Measurements from ENCODE around the gene HOXB6. TPM values are rescaled to one million over a fixed set of nuclear protein-coding genes. Genes with fewer than 3 reads are reported as not detected.

HOXB6 gene
- total and polyA plus RNA-seq, 7 experiments from 2014 or later: 0.34 TPM; not detected in 6

- Mint-ChIP-seq H3K9me3 (peaks cover 0 to 3% (median 0%) of the 10 kb centered on the region in 11 donors), H3K27me3 (peaks cover 72 to 83% (median 74%) of the 10 kb centered on the region in 5 donors), H3K36me3 (peaks cover 0 to 1% (median 0%) of the 10 kb centered on the region in 5 donors), H3K27ac (no peak overlapping the region), H3K4me3 (no peak overlapping the region), H3K4me1 (peaks cover 26 to 36% (median 30%) of the 10 kb centered on the region in 7 donors)
- Histone ChIP-seq H3K9me3 (ENCODE audit: control insufficient read depth in 2 of 3, low read length in 3 of 3) (no peaks in the 10 kb centered on the region), H3K27ac (ENCODE audit: low read depth, low read length) (no peak overlapping the region), H3K36me3 (ENCODE audit: control insufficient read depth in 2 of 3, insufficient read depth in 3 of 3, low read length in 3 of 3) (no peaks in the 10 kb centered on the region), H3K4me3 (ENCODE audit: low read length) (no peak overlapping the region), H3K4me1 (ENCODE audit: control insufficient read depth in 2 of 2, insufficient read depth in 2 of 2, low read length in 2 of 2) (peaks cover 15 to 31% of the 10 kb centered on the region in 2 donors), H3K27me3 (ENCODE audit: control insufficient read depth in 2 of 2, insufficient read depth in 2 of 2, low read length in 2 of 2) (peaks cover 0 to 36% of the 10 kb centered on the region in 2 donors)
- CTCF ChIA-PET: interaction anchor here (0.6 to 0.7 kb wide), 2 partner anchors 296 to 905 kb away, joined by 3 to 4 read pairs; no protein-coding TSS in a partner anchor
- POLR2A ChIA-PET: no interaction called here
- no peak for ATAC-seq
- DNase-seq: no peak
- intact Hi-C loops (cut with micrococcal nuclease): no loop called here
Measured at GRCh38 chr17:48608494-48608834, 3.7 kb upstream of the HOXB6 start.

GRCh38 chr17:48606892-48607614, 2.3 kb upstream of the HOXB6 start:
- Mint-ChIP-seq H3K36me3 (peaks cover 0 to 1% (median 0%) of the 10 kb centered on the region in 5 donors), H3K4me3 (no peak overlapping the region), H3K27ac (no peak overlapping the region), H3K4me1 (peaks cover 13 to 32% (median 21%) of the 10 kb centered on the region in 7 donors), H3K27me3 (peaks cover 72 to 84% (median 73%) of the 10 kb centered on the region in 5 donors), H3K9me3 (peaks cover 0 to 3% (median 0%) of the 10 kb centered on the region in 11 donors)
- Histone ChIP-seq H3K36me3 (ENCODE audit: control insufficient read depth in 2 of 3, insufficient read depth in 3 of 3, low read length in 3 of 3) (no peaks in the 10 kb centered on the region), H3K27ac (ENCODE audit: low read depth, low read length) (no peak overlapping the region), H3K4me3 (ENCODE audit: low read length) (no peak overlapping the region), H3K4me1 (ENCODE audit: control insufficient read depth in 2 of 2, insufficient read depth in 2 of 2, low read length in 2 of 2) (peaks cover 8 to 18% of the 10 kb centered on the region in 2 donors), H3K27me3 (ENCODE audit: control insufficient read depth in 2 of 2, insufficient read depth in 2 of 2, low read length in 2 of 2) (peaks cover 1 to 34% of the 10 kb centered on the region in 2 donors), H3K9me3 (ENCODE audit: control insufficient read depth in 2 of 3, low read length in 3 of 3) (no peaks in the 10 kb centered on the region)
- POLR2A ChIA-PET: interaction anchor here (1.0 kb wide), 2 partner anchors 9 to 11 kb away, joined by 3 read pairs; no protein-coding TSS in a partner anchor
- no peak for ATAC-seq
- CTCF ChIA-PET: interaction anchor here (0.6 to 1.8 kb wide), 2 partner anchors 12 to 280 kb away, joined by 3 to 7 read pairs; no protein-coding TSS in a partner anchor
- DNase-seq: no peak
- intact Hi-C loops (cut with micrococcal nuclease): no loop called here

- H3K27ac Mint-ChIP-seq: no peak overlapping the region
- ChIA-PET CTCF (interaction anchor here (1.8 kb wide), 1 partner anchor 12 kb away, joined by 7 read pairs; no protein-coding TSS in a partner anchor), POLR2A (interaction anchor here (0.6 kb wide), 1 partner anchor 310 kb away, joined by 3 read pairs; no protein-coding TSS in a partner anchor)
- H3K4me1 Mint-ChIP-seq: peaks cover 7 to 29% (median 15%) of the 10 kb centered on the region in 7 donors
- peaks cover 9 to 36% of the 10 kb centered on the region in 2 donors for H3K27me3 ChIP-seq (ENCODE audit: control insufficient read depth in 2 of 2, insufficient read depth in 2 of 2, low read length in 2 of 2)
- peaks cover 3 to 12% of the 10 kb centered on the region in 2 donors for H3K4me1 ChIP-seq (ENCODE audit: control insufficient read depth in 2 of 2, insufficient read depth in 2 of 2, low read length in 2 of 2)
- intact Hi-C loops (cut with micrococcal nuclease): no loop called here
- no peaks in the 10 kb centered on the region for H3K9me3 ChIP-seq (ENCODE audit: control insufficient read depth in 2 of 3, low read length in 3 of 3)
- H3K27ac ChIP-seq (ENCODE audit: low read depth, low read length): no peak overlapping the region
- no peak overlapping the region for H3K4me3 ChIP-seq (ENCODE audit: low read length)
- peaks cover 0 to 1% (median 0%) of the 10 kb centered on the region in 11 donors for H3K9me3 Mint-ChIP-seq
- H3K36me3 Mint-ChIP-seq: no peaks in the 10 kb centered on the region
- DNase-seq: no peak
- H3K27me3 Mint-ChIP-seq: peaks cover 74 to 86% (median 75%) of the 10 kb centered on the region in 5 donors
- no peak overlapping the region for H3K4me3 Mint-ChIP-seq
- no peaks in the 10 kb centered on the region for H3K36me3 ChIP-seq (ENCODE audit: control insufficient read depth in 2 of 3, insufficient read depth in 3 of 3, low read length in 3 of 3)
- no peak for ATAC-seq
Measured at GRCh38 chr17:48605991-48606891, 1.5 kb upstream of the HOXB6 start.

- Mint-ChIP-seq H3K36me3 (no peaks in the 10 kb centered on the region), H3K9me3 (peaks cover 0 to 1% (median 0%) of the 10 kb centered on the region in 11 donors), H3K27ac (no peak overlapping the region), H3K4me3 (no peak overlapping the region), H3K4me1 (peaks cover 0 to 25% (median 8%) of the 10 kb centered on the region in 7 donors), H3K27me3 (peaks cover 76 to 86% (median 77%) of the 10 kb centered on the region in 5 donors)
- Histone ChIP-seq H3K27me3 (ENCODE audit: control insufficient read depth in 2 of 2, insufficient read depth in 2 of 2, low read length in 2 of 2) (peaks cover 13 to 33% of the 10 kb centered on the region in 2 donors), H3K36me3 (ENCODE audit: control insufficient read depth in 2 of 3, insufficient read depth in 3 of 3, low read length in 3 of 3) (no peaks in the 10 kb centered on the region), H3K4me1 (ENCODE audit: control insufficient read depth in 2 of 2, insufficient read depth in 2 of 2, low read length in 2 of 2) (peaks cover 0 to 6% of the 10 kb centered on the region in 2 donors), H3K9me3 (ENCODE audit: control insufficient read depth in 2 of 3, low read length in 3 of 3) (no peaks in the 10 kb centered on the region), H3K27ac (ENCODE audit: low read depth, low read length) (no peak overlapping the region), H3K4me3 (ENCODE audit: low read length) (no peak overlapping the region)
- ChIA-PET POLR2A (interaction anchor here (0.6 kb wide), 1 partner anchor 309 kb away, joined by 3 read pairs; no protein-coding TSS in a partner anchor), CTCF (interaction anchor here (0.5 to 1.8 kb wide), 4 partner anchors 12 to 1394 kb away, joined by 3 to 7 read pairs (median 3); no protein-coding TSS in a partner anchor)
- ATAC-seq: no peak
- DNase-seq: no peak
- intact Hi-C loops (cut with micrococcal nuclease): no loop called here
Measured at GRCh38 chr17:48605409-48605919, 678 bp upstream of the HOXB6 start.

- ChIA-PET CTCF (interaction anchor here (0.7 kb wide), 1 partner anchor 845 kb away, joined by 3 read pairs; no protein-coding TSS in a partner anchor), POLR2A (no interaction called here)
- DNase-seq (no peak), ATAC-seq (no peak)
- Histone ChIP-seq H3K27ac (ENCODE audit: low read depth, low read length) (no peak overlapping the region), H3K4me3 (ENCODE audit: low read length) (no peak overlapping the region), H3K27me3 (ENCODE audit: control insufficient read depth in 2 of 2, insufficient read depth in 2 of 2, low read length in 2 of 2) (peaks cover 21 to 31% of the 10 kb centered on the region in 2 donors), H3K36me3 (ENCODE audit: control insufficient read depth in 2 of 3, insufficient read depth in 3 of 3, low read length in 3 of 3) (no peaks in the 10 kb centered on the region), H3K9me3 (ENCODE audit: control insufficient read depth in 2 of 3, low read length in 3 of 3) (no peaks in the 10 kb centered on the region), H3K4me1 (ENCODE audit: control insufficient read depth in 2 of 2, insufficient read depth in 2 of 2, low read length in 2 of 2) (no peaks in the 10 kb centered on the region)
- Mint-ChIP-seq H3K9me3 (peaks cover 0 to 1% (median 0%) of the 10 kb centered on the region in 11 donors), H3K4me3 (peak overlapping the region in 3 of 10 donors; percentile 6 to 45 (median 16)), H3K4me1 (peaks cover 0 to 22% (median 8%) of the 10 kb centered on the region in 7 donors), H3K36me3 (no peaks in the 10 kb centered on the region), H3K27me3 (peaks cover 82 to 91% (median 88%) of the 10 kb centered on the region in 5 donors), H3K27ac (no peak overlapping the region)
- intact Hi-C loops (cut with micrococcal nuclease): no loop called here
Measured at GRCh38 chr17:48603959-48604769, 622 bp downstream of the HOXB6 start.
